ENCODE data around the gene C3orf70.

Gene C3orf70

DNA sequence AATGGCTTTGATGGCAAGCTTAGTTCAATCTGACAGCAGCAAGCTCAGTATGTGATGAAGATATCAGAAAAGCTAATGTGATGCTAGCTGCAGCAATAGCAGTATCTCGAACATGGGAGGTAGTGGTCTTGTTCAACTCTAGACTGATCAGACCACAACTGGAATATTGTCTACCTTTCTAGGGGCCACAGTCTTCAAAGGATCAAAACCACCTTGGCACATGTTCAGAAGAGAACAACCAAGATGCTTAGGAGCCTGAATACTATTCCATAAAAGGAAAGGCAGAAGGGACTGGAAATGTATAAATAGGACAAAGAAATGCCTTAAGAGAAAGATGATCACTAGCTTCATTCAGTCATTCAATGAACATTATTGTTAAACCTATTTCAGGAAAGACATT is 2.3 kb downstream of the C3orf70 start:
- Histone ChIP-seq H3K36me3 (ENCODE audit: control insufficient read depth in 1 of 2, insufficient read depth in 2 of 2, low read length in 2 of 2) (no peaks in the 10 kb centered on the region), H3K9me3 (ENCODE audit: control insufficient read depth in 1 of 2, low read length in 2 of 2) (no peaks in the 10 kb centered on the region), H3K27me3 (ENCODE audit: low read depth, low read length) (no peaks in the 10 kb centered on the region), H3K4me3 (ENCODE audit: low read depth in 1 of 2, low read length in 2 of 2) (peak overlapping the region; percentile 84 to 86), H3K4me1 (ENCODE audit: control insufficient read depth in 1 of 2, insufficient read depth in 2 of 2, low read length in 2 of 2) (peaks cover 0 to 19% of the 10 kb centered on the region in 2 donors), H3K27ac (ENCODE audit: low read length) (peak overlapping the region; percentile 78)

DNA sequence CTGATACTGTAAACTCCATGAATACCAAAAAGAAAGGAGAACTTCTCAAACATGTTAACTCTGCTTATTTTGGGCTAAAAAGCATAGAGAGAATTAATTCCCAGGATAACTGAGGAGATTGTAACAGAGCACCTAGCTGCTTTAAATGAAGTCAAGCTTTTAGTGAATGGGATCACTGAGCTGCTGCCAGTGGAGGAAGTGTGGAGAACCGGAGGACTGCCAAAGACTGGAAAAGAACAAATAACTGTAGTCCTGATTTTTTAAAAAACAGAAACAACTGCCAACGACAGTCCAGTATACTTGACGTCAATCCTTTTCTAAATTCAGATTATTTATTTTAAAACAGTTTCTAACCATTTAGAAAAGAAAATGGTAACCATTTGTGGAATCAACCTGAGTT is 3.3 kb downstream of the C3orf70 start:
- Histone ChIP-seq H3K27ac (ENCODE audit: low read length) (peak overlapping the region; percentile 78), H3K4me1 (ENCODE audit: control insufficient read depth in 1 of 2, insufficient read depth in 2 of 2, low read length in 2 of 2) (peaks cover 0 to 19% of the 10 kb centered on the region in 2 donors), H3K27me3 (ENCODE audit: low read depth, low read length) (no peaks in the 10 kb centered on the region), H3K36me3 (ENCODE audit: control insufficient read depth in 1 of 2, insufficient read depth in 2 of 2, low read length in 2 of 2) (no peaks in the 10 kb centered on the region), H3K9me3 (ENCODE audit: control insufficient read depth in 1 of 2, low read length in 2 of 2) (no peaks in the 10 kb centered on the region), H3K4me3 (ENCODE audit: low read depth in 1 of 2, low read length in 2 of 2) (no peak overlapping the region)

DNA sequence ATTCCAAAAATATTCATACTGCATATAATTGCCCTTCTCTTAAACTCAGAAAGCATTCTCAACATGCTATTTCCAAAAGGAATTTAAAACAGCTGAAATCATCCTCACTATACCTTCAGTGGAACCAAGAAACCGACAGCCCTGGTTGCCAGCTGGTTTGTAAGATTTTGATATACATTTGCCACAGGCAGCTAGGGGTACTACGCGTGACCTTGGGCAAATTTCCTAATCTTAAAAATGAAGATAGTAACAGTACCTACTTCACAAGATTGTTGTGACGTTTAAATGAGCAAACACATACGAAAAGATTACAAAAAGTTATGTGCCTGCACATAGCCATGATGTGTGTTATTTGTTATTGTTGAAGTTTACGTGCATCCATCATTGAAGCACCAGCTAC is 7.3 kb downstream of the C3orf70 start:
- Histone ChIP-seq H3K9me3 (ENCODE audit: control insufficient read depth in 1 of 2, low read length in 2 of 2) (no peaks in the 10 kb centered on the region), H3K4me3 (ENCODE audit: low read depth in 1 of 2, low read length in 2 of 2) (no peak overlapping the region), H3K4me1 (ENCODE audit: control insufficient read depth in 1 of 2, insufficient read depth in 2 of 2, low read length in 2 of 2) (peaks cover 0 to 26% of the 10 kb centered on the region in 2 donors), H3K27me3 (ENCODE audit: low read depth, low read length) (no peaks in the 10 kb centered on the region), H3K27ac (ENCODE audit: low read length) (no peak overlapping the region), H3K36me3 (ENCODE audit: control insufficient read depth in 1 of 2, insufficient read depth in 2 of 2, low read length in 2 of 2) (no peaks in the 10 kb centered on the region)

- Histone ChIP-seq H3K9me3 (ENCODE audit: control insufficient read depth in 1 of 2, low read length in 2 of 2) (no peaks in the 10 kb centered on the region), H3K4me1 (ENCODE audit: control insufficient read depth in 1 of 2, insufficient read depth in 2 of 2, low read length in 2 of 2) (peaks cover 0 to 26% of the 10 kb centered on the region in 2 donors), H3K4me3 (ENCODE audit: low read depth in 1 of 2, low read length in 2 of 2) (no peak overlapping the region), H3K27me3 (ENCODE audit: low read depth, low read length) (no peaks in the 10 kb centered on the region), H3K27ac (ENCODE audit: low read length) (no peak overlapping the region), H3K36me3 (ENCODE audit: control insufficient read depth in 1 of 2, insufficient read depth in 2 of 2, low read length in 2 of 2) (no peaks in the 10 kb centered on the region)
These were observed 8.1 kb downstream of the C3orf70 start for GRCh38 chr3:185144784-185145183.

- no peak overlapping the region for H3K27ac ChIP-seq (ENCODE audit: low read length)
- no peaks in the 10 kb centered on the region for H3K36me3 ChIP-seq (ENCODE audit: control insufficient read depth in 1 of 2, insufficient read depth in 2 of 2, low read length in 2 of 2)
- no peaks in the 10 kb centered on the region for H3K9me3 ChIP-seq (ENCODE audit: control insufficient read depth in 1 of 2, low read length in 2 of 2)
- no peak overlapping the region for H3K4me3 ChIP-seq (ENCODE audit: low read depth in 1 of 2, low read length in 2 of 2)
- peaks cover 4 to 6% of the 10 kb centered on the region in 2 donors for H3K4me1 ChIP-seq (ENCODE audit: control insufficient read depth in 1 of 2, insufficient read depth in 2 of 2, low read length in 2 of 2)
- H3K27me3 ChIP-seq (ENCODE audit: low read depth, low read length) = no peaks in the 10 kb centered on the region
These were observed 15.0 kb downstream of the C3orf70 start for GRCh38 chr3:185137821-185138220.

DNA sequence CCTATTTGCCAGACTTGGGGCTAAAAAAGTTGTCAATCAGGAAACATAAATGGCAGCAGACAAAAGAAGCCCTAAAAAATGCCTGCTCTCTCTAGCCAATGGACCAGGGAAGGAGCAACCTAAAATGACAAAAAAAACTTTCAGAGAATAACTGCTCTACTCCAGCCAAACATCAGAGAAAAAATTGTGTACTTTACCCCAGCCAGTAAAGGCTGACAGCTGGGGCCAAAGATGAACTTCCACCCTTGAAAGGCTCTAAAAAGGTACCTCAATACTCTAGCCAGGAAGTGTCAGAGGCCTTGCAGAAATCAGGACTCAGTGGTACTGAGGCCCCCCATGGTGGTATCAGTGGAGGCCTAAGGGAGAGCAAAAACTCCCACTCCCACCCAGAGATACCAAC is 18.4 kb downstream of the C3orf70 start:
- Histone ChIP-seq H3K36me3 (ENCODE audit: control insufficient read depth in 1 of 2, insufficient read depth in 2 of 2, low read length in 2 of 2) (no peaks in the 10 kb centered on the region), H3K4me1 (ENCODE audit: control insufficient read depth in 1 of 2, insufficient read depth in 2 of 2, low read length in 2 of 2) (peaks cover 4 to 17% of the 10 kb centered on the region in 2 donors), H3K27me3 (ENCODE audit: low read depth, low read length) (no peaks in the 10 kb centered on the region), H3K9me3 (ENCODE audit: control insufficient read depth in 1 of 2, low read length in 2 of 2) (no peaks in the 10 kb centered on the region), H3K27ac (ENCODE audit: low read length) (no peak overlapping the region), H3K4me3 (ENCODE audit: low read depth in 1 of 2, low read length in 2 of 2) (no peak overlapping the region)

DNA sequence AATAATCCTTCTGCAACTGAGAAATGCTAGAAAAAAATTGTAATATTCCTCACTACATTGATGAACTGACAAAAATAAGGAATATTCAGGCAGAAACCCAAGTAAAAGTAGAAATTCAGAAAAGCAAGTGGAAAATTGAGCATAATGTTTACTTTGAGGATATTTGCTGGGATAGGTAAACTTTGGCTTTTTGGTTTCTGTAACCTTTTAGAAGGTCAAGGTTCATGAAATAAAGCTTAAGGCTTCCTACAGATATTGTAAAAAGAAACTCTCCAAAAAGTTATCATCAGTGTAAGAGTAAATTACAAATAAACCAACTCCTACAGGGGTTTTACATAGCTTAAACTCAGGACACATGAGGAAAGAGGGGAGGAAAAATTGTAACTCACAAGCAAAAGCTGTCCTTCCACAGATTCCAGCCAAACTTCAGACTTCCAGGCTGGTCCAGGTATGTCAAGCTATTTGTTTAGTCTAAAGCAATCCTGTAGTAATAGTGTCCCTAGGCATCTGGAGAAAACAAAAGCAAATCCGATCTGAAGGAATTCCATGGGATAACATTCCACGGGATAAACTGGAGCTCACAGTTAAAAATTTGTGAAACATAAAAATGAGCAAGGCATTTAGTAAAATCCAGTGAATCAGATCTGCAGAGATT is 21.1 kb downstream of the C3orf70 start:
- Histone ChIP-seq H3K9me3 (ENCODE audit: control insufficient read depth in 1 of 2, low read length in 2 of 2) (no peaks in the 10 kb centered on the region), H3K27ac (ENCODE audit: low read length) (no peak overlapping the region), H3K36me3 (ENCODE audit: control insufficient read depth in 1 of 2, insufficient read depth in 2 of 2, low read length in 2 of 2) (no peaks in the 10 kb centered on the region), H3K4me3 (ENCODE audit: low read depth in 1 of 2, low read length in 2 of 2) (no peak overlapping the region), H3K27me3 (ENCODE audit: low read depth, low read length) (no peaks in the 10 kb centered on the region), H3K4me1 (ENCODE audit: control insufficient read depth in 1 of 2, insufficient read depth in 2 of 2, low read length in 2 of 2) (peaks cover 4 to 16% of the 10 kb centered on the region in 2 donors)

GRCh38 chr3:185129083-185129482 is 23.8 kb downstream of the C3orf70 start:
- Histone ChIP-seq H3K27ac (ENCODE audit: low read length) (no peak overlapping the region), H3K36me3 (ENCODE audit: control insufficient read depth in 1 of 2, insufficient read depth in 2 of 2, low read length in 2 of 2) (no peaks in the 10 kb centered on the region), H3K27me3 (ENCODE audit: low read depth, low read length) (no peaks in the 10 kb centered on the region)

DNA sequence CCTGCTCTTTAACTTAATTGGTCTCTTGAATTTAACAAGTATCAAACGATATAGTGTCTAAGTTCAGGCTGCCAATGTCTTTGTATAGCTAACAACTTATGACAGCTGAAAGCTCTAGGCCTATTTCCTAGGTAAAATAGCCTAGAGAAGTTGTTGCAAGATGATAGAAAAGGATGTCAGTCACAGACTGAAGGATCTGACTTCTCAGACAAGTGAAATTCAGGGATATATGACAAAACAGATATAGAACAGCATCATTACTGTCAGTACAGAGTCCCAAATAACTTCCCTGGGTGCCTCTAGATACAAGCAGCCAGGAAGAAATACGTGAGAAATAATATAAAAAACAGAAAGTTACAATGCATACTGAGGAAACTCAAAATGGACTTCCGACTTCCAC is 26.7 kb downstream of the C3orf70 start:
- no peaks in the 10 kb centered on the region for H3K36me3 ChIP-seq (ENCODE audit: control insufficient read depth in 1 of 2, insufficient read depth in 2 of 2, low read length in 2 of 2)
- H3K27ac ChIP-seq (ENCODE audit: low read length) = no peak overlapping the region
- no peaks in the 10 kb centered on the region for H3K9me3 ChIP-seq (ENCODE audit: control insufficient read depth in 1 of 2, low read length in 2 of 2)
- no peaks in the 10 kb centered on the region for H3K27me3 ChIP-seq (ENCODE audit: low read depth, low read length)
- peaks cover 0 to 7% of the 10 kb centered on the region in 2 donors for H3K4me1 ChIP-seq (ENCODE audit: control insufficient read depth in 1 of 2, insufficient read depth in 2 of 2, low read length in 2 of 2)
- H3K4me3 ChIP-seq (ENCODE audit: low read depth in 1 of 2, low read length in 2 of 2) = no peak overlapping the region

More at GRCh38 chr3:185129083-185129482, 23.8 kb downstream of the C3orf70 start:
- peaks cover 0 to 16% of the 10 kb centered on the region in 2 donors for H3K4me1 ChIP-seq (ENCODE audit: control insufficient read depth in 1 of 2, insufficient read depth in 2 of 2, low read length in 2 of 2)
- H3K9me3 ChIP-seq (ENCODE audit: control insufficient read depth in 1 of 2, low read length in 2 of 2) = no peaks in the 10 kb centered on the region
- H3K4me3 ChIP-seq (ENCODE audit: low read depth in 1 of 2, low read length in 2 of 2) = no peak overlapping the region

DNA sequence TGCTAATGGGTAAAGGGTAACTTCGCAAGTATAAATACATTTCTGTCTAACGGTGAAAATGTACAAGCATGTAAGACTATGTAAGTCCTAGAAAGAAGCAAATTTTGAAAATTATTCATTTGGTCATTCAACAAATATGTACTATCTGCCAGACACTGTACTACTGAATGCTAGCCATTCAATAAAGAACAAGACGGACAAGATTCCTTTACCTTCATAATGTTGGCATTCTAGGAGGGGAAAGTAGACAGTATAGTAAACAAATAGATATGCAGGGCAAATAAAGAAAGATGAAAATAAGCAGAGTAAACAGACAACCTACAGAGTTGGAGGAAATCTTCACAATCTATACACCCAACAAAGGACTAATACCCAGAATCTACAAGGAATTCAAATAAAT is 32.7 kb downstream of the C3orf70 start:
- no peak overlapping the region for H3K27ac ChIP-seq (ENCODE audit: low read length)
- no peaks in the 10 kb centered on the region for H3K9me3 ChIP-seq (ENCODE audit: control insufficient read depth in 1 of 2, low read length in 2 of 2)
- no peaks in the 10 kb centered on the region for H3K36me3 ChIP-seq (ENCODE audit: control insufficient read depth in 1 of 2, insufficient read depth in 2 of 2, low read length in 2 of 2)
- H3K4me1 ChIP-seq (ENCODE audit: control insufficient read depth in 1 of 2, insufficient read depth in 2 of 2, low read length in 2 of 2) = peaks cover 0 to 4% of the 10 kb centered on the region in 2 donors
- H3K27me3 ChIP-seq (ENCODE audit: low read depth, low read length) = no peaks in the 10 kb centered on the region
- no peak overlapping the region for H3K4me3 ChIP-seq (ENCODE audit: low read depth in 1 of 2, low read length in 2 of 2)

GRCh38 chr3:185115371-185115770 is 37.5 kb downstream of the C3orf70 start:
- no peak overlapping the region for H3K4me3 ChIP-seq (ENCODE audit: low read depth in 1 of 2, low read length in 2 of 2)
- no peaks in the 10 kb centered on the region for H3K27me3 ChIP-seq (ENCODE audit: low read depth, low read length)
- H3K27ac ChIP-seq (ENCODE audit: low read length) = no peak overlapping the region

DNA sequence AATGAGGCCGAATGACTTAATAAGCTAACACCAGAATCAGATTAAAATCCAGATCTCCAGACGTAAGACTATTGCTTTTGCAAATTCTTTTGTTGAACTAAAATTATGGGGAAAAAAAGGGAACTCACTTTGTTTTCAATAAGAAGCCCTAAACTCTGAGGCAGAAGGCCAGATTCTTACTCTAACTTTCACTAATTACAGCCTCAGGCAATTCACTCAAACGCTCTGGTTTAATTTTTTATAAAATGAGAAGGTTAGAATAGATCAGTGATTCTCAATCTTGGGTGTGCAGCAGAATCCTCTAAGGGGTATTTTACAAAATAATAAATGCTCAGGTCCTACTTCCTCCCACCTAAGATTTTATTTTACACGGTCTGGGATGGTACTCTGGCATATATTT is 38.1 kb downstream of the C3orf70 start:
- H3K9me3 ChIP-seq (ENCODE audit: control insufficient read depth in 1 of 2, low read length in 2 of 2) = no peaks in the 10 kb centered on the region
- peaks cover 0 to 14% of the 10 kb centered on the region in 2 donors for H3K4me1 ChIP-seq (ENCODE audit: control insufficient read depth in 1 of 2, insufficient read depth in 2 of 2, low read length in 2 of 2)
- no peak overlapping the region for H3K4me3 ChIP-seq (ENCODE audit: low read depth in 1 of 2, low read length in 2 of 2)
- H3K27ac ChIP-seq (ENCODE audit: low read length) = no peak overlapping the region
- no peaks in the 10 kb centered on the region for H3K36me3 ChIP-seq (ENCODE audit: control insufficient read depth in 1 of 2, insufficient read depth in 2 of 2, low read length in 2 of 2)
- H3K27me3 ChIP-seq (ENCODE audit: low read depth, low read length) = no peaks in the 10 kb centered on the region

More at GRCh38 chr3:185115371-185115770, 37.5 kb downstream of the C3orf70 start:
- H3K4me1 ChIP-seq (ENCODE audit: control insufficient read depth in 1 of 2, insufficient read depth in 2 of 2, low read length in 2 of 2) = peaks cover 0 to 14% of the 10 kb centered on the region in 2 donors
- H3K36me3 ChIP-seq (ENCODE audit: control insufficient read depth in 1 of 2, insufficient read depth in 2 of 2, low read length in 2 of 2) = no peaks in the 10 kb centered on the region
- no peaks in the 10 kb centered on the region for H3K9me3 ChIP-seq (ENCODE audit: control insufficient read depth in 1 of 2, low read length in 2 of 2)
